ENCODE results near the gene DNAH6. TPM values are rescaled to one million over a fixed set of nuclear protein-coding genes. Genes with fewer than 3 reads are reported as not detected.

The DNAH6 gene
- total and polyA plus RNA-seq, 2 of the 13 experiments (the other 11 are each of a cell fraction or from before 2014, with no cell fraction given): 0.01 TPM; not detected in 1

DNA sequence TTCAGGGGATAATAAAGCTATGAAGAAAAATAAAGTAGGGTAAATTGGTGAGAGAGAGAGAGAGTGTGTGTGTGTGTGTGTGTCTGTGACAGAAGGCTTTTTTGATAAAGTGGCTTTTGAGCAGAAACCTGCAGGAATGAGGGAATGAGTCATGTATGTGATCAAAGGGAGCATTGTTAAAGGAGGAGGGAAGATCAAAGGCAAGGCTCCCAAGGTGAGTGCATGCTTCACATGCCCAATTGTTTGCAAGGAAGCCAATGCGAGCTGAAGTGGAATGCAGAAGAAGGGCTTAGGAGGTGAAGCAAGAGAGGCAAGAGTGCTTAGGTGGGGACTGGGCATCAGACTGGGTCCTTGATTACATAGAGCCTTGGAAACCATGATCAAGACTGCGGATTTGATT, 96.8 kb downstream of the DNAH6 start (continued):
- no peak for TF ChIP-seq KDM6A (CRISPR knock-in tag; IDR thresholded peaks at IDR 0.05; ENCODE audit: low read depth)
- no peak for TF ChIP-seq ZNF772 (CRISPR knock-in tag; IDR thresholded peaks at IDR 0.05)
- no peak for TF ChIP-seq NAIF1 (CRISPR knock-in tag; IDR thresholded peaks at IDR 0.05; ENCODE audit: borderline replicate concordance)
- TF ChIP-seq KDM5B (CRISPR knock-in tag; IDR thresholded peaks at IDR 0.05; ENCODE audit: borderline replicate concordance): no peak
- TF ChIP-seq, protein P1, sequence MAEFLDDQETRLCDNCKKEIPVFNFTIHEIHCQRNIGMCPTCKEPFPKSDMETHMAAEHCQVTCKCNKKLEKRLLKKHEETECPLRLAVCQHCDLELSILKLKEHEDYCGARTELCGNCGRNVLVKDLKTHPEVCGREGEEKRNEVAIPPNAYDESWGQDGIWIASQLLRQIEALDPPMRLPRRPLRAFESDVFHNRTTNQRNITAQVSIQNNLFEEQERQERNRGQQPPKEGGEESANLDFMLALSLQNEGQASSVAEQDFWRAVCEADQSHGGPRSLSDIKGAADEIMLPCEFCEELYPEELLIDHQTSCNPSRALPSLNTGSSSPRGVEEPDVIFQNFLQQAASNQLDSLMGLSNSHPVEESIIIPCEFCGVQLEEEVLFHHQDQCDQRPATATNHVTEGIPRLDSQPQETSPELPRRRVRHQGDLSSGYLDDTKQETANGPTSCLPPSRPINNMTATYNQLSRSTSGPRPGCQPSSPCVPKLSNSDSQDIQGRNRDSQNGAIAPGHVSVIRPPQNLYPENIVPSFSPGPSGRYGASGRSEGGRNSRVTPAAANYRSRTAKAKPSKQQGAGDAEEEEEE (CRISPR knock-in tag; IDR thresholded peaks at IDR 0.05; ENCODE audit: borderline replicate concordance): no peak
- TF ChIP-seq POLR2G (IDR thresholded peaks at IDR 0.05; ENCODE audit: low read depth, low read length): no peak
- no peak for TF ChIP-seq SMAD9 (CRISPR knock-in tag; IDR thresholded peaks at IDR 0.05)
- TF ChIP-seq RFXANK (CRISPR knock-in tag; IDR thresholded peaks at IDR 0.05): no peak
- no peak for TF ChIP-seq CHCHD3 (CRISPR knock-in tag; IDR thresholded peaks at IDR 0.05)
- TF ChIP-seq, protein P2, sequence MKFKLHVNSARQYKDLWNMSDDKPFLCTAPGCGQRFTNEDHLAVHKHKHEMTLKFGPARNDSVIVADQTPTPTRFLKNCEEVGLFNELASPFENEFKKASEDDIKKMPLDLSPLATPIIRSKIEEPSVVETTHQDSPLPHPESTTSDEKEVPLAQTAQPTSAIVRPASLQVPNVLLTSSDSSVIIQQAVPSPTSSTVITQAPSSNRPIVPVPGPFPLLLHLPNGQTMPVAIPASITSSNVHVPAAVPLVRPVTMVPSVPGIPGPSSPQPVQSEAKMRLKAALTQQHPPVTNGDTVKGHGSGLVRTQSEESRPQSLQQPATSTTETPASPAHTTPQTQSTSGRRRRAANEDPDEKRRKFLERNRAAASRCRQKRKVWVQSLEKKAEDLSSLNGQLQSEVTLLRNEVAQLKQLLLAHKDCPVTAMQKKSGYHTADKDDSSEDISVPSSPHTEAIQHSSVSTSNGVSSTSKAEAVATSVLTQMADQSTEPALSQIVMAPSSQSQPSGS (CRISPR knock-in tag; IDR thresholded peaks at IDR 0.05): no peak
- TF ChIP-seq ONECUT2 (CRISPR knock-in tag; IDR thresholded peaks at IDR 0.05): no peak
- TF ChIP-seq ZBTB42 (CRISPR knock-in tag; IDR thresholded peaks at IDR 0.05): no peak
- TF ChIP-seq ZNF460 (CRISPR knock-in tag; IDR thresholded peaks at IDR 0.05; ENCODE audit: borderline replicate concordance): no peak
- no peak for TF ChIP-seq TBP (CRISPR knock-in tag; IDR thresholded peaks at IDR 0.05)
- TF ChIP-seq ZFP36 (IDR thresholded peaks at IDR 0.05; ENCODE audit: borderline replicate concordance, low read depth, low read length, partially characterized antibody): no peak
- TF ChIP-seq ZNF703 (CRISPR knock-in tag; IDR thresholded peaks at IDR 0.05; ENCODE audit: borderline replicate concordance): no peak
- TF ChIP-seq AGO2 (optimal IDR thresholded peaks at IDR 0.05; ENCODE audit: low read depth, low read length): no peak
- TF ChIP-seq, protein P3, sequence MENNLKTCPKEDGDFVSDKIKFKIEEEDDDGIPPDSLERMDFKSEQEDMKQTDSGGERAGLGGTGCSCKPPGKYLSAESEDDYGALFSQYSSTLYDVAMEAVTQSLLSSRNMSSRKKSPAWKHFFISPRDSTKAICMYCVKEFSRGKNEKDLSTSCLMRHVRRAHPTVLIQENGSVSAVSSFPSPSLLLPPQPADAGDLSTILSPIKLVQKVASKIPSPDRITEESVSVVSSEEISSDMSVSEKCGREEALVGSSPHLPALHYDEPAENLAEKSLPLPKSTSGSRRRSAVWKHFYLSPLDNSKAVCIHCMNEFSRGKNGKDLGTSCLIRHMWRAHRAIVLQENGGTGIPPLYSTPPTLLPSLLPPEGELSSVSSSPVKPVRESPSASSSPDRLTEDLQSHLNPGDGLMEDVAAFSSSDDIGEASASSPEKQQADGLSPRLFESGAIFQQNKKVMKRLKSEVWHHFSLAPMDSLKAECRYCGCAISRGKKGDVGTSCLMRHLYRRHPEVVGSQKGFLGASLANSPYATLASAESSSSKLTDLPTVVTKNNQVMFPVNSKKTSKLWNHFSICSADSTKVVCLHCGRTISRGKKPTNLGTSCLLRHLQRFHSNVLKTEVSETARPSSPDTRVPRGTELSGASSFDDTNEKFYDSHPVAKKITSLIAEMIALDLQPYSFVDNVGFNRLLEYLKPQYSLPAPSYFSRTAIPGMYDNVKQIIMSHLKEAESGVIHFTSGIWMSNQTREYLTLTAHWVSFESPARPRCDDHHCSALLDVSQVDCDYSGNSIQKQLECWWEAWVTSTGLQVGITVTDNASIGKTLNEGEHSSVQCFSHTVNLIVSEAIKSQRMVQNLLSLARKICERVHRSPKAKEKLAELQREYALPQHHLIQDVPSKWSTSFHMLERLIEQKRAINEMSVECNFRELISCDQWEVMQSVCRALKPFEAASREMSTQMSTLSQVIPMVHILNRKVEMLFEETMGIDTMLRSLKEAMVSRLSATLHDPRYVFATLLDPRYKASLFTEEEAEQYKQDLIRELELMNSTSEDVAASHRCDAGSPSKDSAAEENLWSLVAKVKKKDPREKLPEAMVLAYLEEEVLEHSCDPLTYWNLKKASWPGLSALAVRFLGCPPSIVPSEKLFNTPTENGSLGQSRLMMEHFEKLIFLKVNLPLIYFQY (CRISPR knock-in tag; IDR thresholded peaks at IDR 0.05; ENCODE audit: borderline replicate concordance): no peak
- TF ChIP-seq PCBP2 (optimal IDR thresholded peaks at IDR 0.05; ENCODE audit: low read depth, low read length, poor library complexity, severe bottlenecking): no peak
- TF ChIP-seq ZFP62 (CRISPR knock-in tag; IDR thresholded peaks at IDR 0.05): no peak
- no peak for TF ChIP-seq SP2 (CRISPR knock-in tag; IDR thresholded peaks at IDR 0.05)
- TF ChIP-seq U2AF2 (IDR thresholded peaks at IDR 0.05; ENCODE audit: low read depth, low read length): no peak
- peak; percentile 33; the same call in 1 of the 2 replicates for TF ChIP-seq HNF4G (IDR thresholded peaks at IDR 0.05; ENCODE audit: borderline replicate concordance, low read depth, low read length)
- no peak for TF ChIP-seq HNF4G (CRISPR knock-in tag; IDR thresholded peaks at IDR 0.05; ENCODE audit: borderline replicate concordance, low read depth)
